Erythroblast (primary cell): Measurements from ENCODE around the gene SMIM33.

Experiments used
- GATA1 ChIP-seq: IDR thresholded peaks from 2 replicates; pipeline ENCODE4 v1.6.1; 2011; ENCODE audit warnings: low read depth, mild to moderate bottlenecking, control low read depth, low read length, moderate library complexity
- POLR2A ChIP-seq: IDR thresholded peaks from 2 replicates; pipeline ENCODE4 v1.6.1; 2011; ENCODE audit warnings: mild to moderate bottlenecking, low read length

- TF ChIP-seq POLR2A (no peak), GATA1 (no peak)
These were observed 16.1 kb upstream of the SMIM33 start for GRCh38 chr5:139454568-139455290.
